ENCODE measurements around the gene GAS7. TPM values are rescaled to one million over a fixed set of nuclear protein-coding genes. Genes with fewer than 3 reads are reported as not detected.

Gene GAS7
- total and polyA plus RNA-seq, 3 donors from 2014 or later: 70.2 to 184 (median 152) TPM

GRCh38 chr17:10092595-10092994 is 105.8 kb downstream of the GAS7 start:
- Histone ChIP-seq H3K4me3 (no peak overlapping the region), H3K27me3 (no peaks in the 10 kb centered on the region), H3K9me3 (no peaks in the 10 kb centered on the region), H3K27ac (no peak overlapping the region), H3K4me1 (peaks cover 14% of the 10 kb centered on the region), H3K36me3 (ENCODE audit: low read depth, missing control alignments) (no peaks in the 10 kb centered on the region)
- intact Hi-C loops (cut with DNase I; ENCODE audit: low total_unique reads): no loop called here
- WGBS, 2 donors: 92 to 94% methylated on average over 2 of the region's 2 CpGs
- no peak for DNase-seq
- TF ChIP-seq POLR2A (IDR thresholded peaks at IDR 0.05) (no peak), CTCF (IDR thresholded peaks at IDR 0.05) (no peak)

GRCh38 chr17:10091046-10091445 is 107.4 kb downstream of the GAS7 start:
- intact Hi-C loops (cut with DNase I; ENCODE audit: low total_unique reads): no loop called here
- WGBS, 2 donors: 82 to 84% methylated on average over 5 of the region's 5 CpGs
- Histone ChIP-seq H3K27ac (no peak overlapping the region), H3K36me3 (ENCODE audit: low read depth, missing control alignments) (no peaks in the 10 kb centered on the region), H3K4me3 (no peak overlapping the region), H3K4me1 (peaks cover 14% of the 10 kb centered on the region), H3K27me3 (no peaks in the 10 kb centered on the region), H3K9me3 (no peaks in the 10 kb centered on the region)
- TF ChIP-seq CTCF (IDR thresholded peaks at IDR 0.05) (no peak), POLR2A (IDR thresholded peaks at IDR 0.05) (no peak)
- no peak for DNase-seq

- no peak overlapping the region for H3K27ac ChIP-seq
- intact Hi-C loops (cut with DNase I; ENCODE audit: low total_unique reads): no loop called here
Observed at GRCh38 chr17:10089196-10089804, 109.1 kb downstream of the GAS7 start.

GRCh38 chr17:10088444-10088843 is 110.0 kb downstream of the GAS7 start:
- Histone ChIP-seq H3K36me3 (ENCODE audit: low read depth, missing control alignments) (no peaks in the 10 kb centered on the region), H3K4me3 (no peak overlapping the region), H3K4me1 (peaks cover 14% of the 10 kb centered on the region), H3K9me3 (no peaks in the 10 kb centered on the region), H3K27me3 (no peaks in the 10 kb centered on the region), H3K27ac (no peak overlapping the region)
- no peak for TF ChIP-seq CTCF (IDR thresholded peaks at IDR 0.05)
- no peak for TF ChIP-seq POLR2A (IDR thresholded peaks at IDR 0.05)
- no peak for DNase-seq
- 68 to 76% methylated on average over 6 of the region's 6 CpGs for WGBS, 2 donors
- intact Hi-C loops (cut with DNase I; ENCODE audit: low total_unique reads): no loop called here

More at GRCh38 chr17:10089196-10089804, 109.1 kb downstream of the GAS7 start:
- WGBS, 2 donors: 29 to 34% methylated on average over 4 of the region's 4 CpGs
- peak; percentile 66 for DNase-seq
- peaks cover 14% of the 10 kb centered on the region for H3K4me1 ChIP-seq
- H3K27me3 ChIP-seq: no peaks in the 10 kb centered on the region
- H3K36me3 ChIP-seq (ENCODE audit: low read depth, missing control alignments): no peaks in the 10 kb centered on the region
- H3K9me3 ChIP-seq: no peaks in the 10 kb centered on the region
- TF ChIP-seq CTCF (IDR thresholded peaks at IDR 0.05): no peak
- no peak for TF ChIP-seq POLR2A (IDR thresholded peaks at IDR 0.05)
- H3K4me3 ChIP-seq: no peak overlapping the region

- DNase-seq: no peak
- Histone ChIP-seq H3K4me1 (peaks cover 14% of the 10 kb centered on the region), H3K9me3 (no peaks in the 10 kb centered on the region), H3K27me3 (no peaks in the 10 kb centered on the region), H3K27ac (no peak overlapping the region), H3K4me3 (no peak overlapping the region), H3K36me3 (ENCODE audit: low read depth, missing control alignments) (no peaks in the 10 kb centered on the region)
- 59 to 69% methylated on average over 3 of the region's 3 CpGs for WGBS, 2 donors
- no peak for TF ChIP-seq POLR2A (IDR thresholded peaks at IDR 0.05)
- intact Hi-C loops (cut with DNase I; ENCODE audit: low total_unique reads): no loop called here
Observed at GRCh38 chr17:10087355-10087754, 111.1 kb downstream of the GAS7 start.
